ENCODE data around the gene TNFAIP8L2.

- no peak; the same call in 1 of the 2 replicates for TF ChIP-seq CTCF (conservative IDR thresholded peaks at IDR 0.05)
- no peak for TF ChIP-seq ZFX (IDR thresholded peaks at IDR 0.05)
Observed at GRCh38 chr1:151175863-151176262, 19.4 kb downstream of the TNFAIP8L2 start, which contains the start of gene TMOD4.

Data from C4-2B (cell line).